Thyroid gland (tissue), 4 donors: ENCODE results near the gene NKX2-3.

Experiments used
- CTCF ChIP-seq, 6 experiments: fragments of 200-600 bp in 3 of 6; fragments of 450-650 bp in 3 of 6; sonication (generic) in 3 of 6; IDR thresholded peaks; one replicate each; pipeline ENCODE4 v1.5.1; 2016 to 2019; ENCODE audit warnings: antibody characterized with exemption in 6 of 6, mild to moderate bottlenecking in 2 of 6, inconsistent platforms in 1 of 6, moderate library complexity in 1 of 6
- POLR2A ChIP-seq, 2 donors: fragments of 450-650 bp; IDR thresholded peaks; one replicate each; pipeline ENCODE4 v1.6.1; 2017; ENCODE audit warnings: antibody characterized with exemption in 2 of 2, mild to moderate bottlenecking in 2 of 2, moderate library complexity in 1 of 2

- TF ChIP-seq POLR2A (IDR thresholded peaks at IDR 0.05), result no peak
- no peak for TF ChIP-seq CTCF (IDR thresholded peaks at IDR 0.05)
These were observed 36.7 kb downstream of the NKX2-3 start for GRCh38 chr10:99569253-99569939.
